Activated naive CD4-positive, alpha-beta T cell treated with anti-CD3 and anti-CD28 coated beads, Interleukin-2, amount 50 U/mL, for 72 hours (primary cell): ENCODE data around the gene SNX20. TPM values are rescaled to one million over a fixed set of nuclear protein-coding genes. Genes with fewer than 3 reads are reported as not detected.

Experiments
- ATAC-seq, 2 donors: fragments of 150-1000 bp; cut with Tn5 transposase; 2 replicates each; pipeline ENCODE4 v1.10.0; 2021; ENCODE audit warnings: mild to moderate bottlenecking in 2 of 2, moderate library complexity in 2 of 2
- DNase-seq, 2 donors: peaks; one replicate each; pipeline ENCODE4 v3.0.0; 2021 to 2022; ENCODE audit warnings: low spot score in 2 of 2
- H3K27ac Mint-ChIP-seq, 2 donors: one replicate each; pipeline ENCODE4 v1.8.0; 2022; ENCODE audit warnings: mild to moderate bottlenecking in 2 of 2, mixed read lengths in 2 of 2
- H3K36me3 Mint-ChIP-seq, 2 donors: one replicate each; pipeline ENCODE4 v1.8.0; 2022; ENCODE audit warnings: mixed read lengths in 2 of 2
- H3K9me3 Mint-ChIP-seq, 2 donors: one replicate each; pipeline ENCODE4 v1.8.0; 2022; ENCODE audit warnings: mixed read lengths in 2 of 2
- total RNA-seq, 2 donors: library from RNA; stranded (reverse); gene quantifications; one replicate each; pipeline ENCODE4 v1.2.3, GENCODE V29; 2022

Gene SNX20
- total RNA-seq, 2 donors from 2014 or later, result 36.7 to 48.4 TPM

- Mint-ChIP-seq H3K9me3 (peaks cover 5% of the 10 kb centered on the region in 2 donors), H3K27ac (no peak overlapping the region), H3K36me3 (peaks cover 0 to 6% of the 10 kb centered on the region in 2 donors)
- DNase-seq (no peak), ATAC-seq (no peak)
These were observed 27.2 kb downstream of the SNX20 start for GRCh38 chr16:50653633-50654519.

GRCh38 chr16:50652836-50653425 is 28.2 kb downstream of the SNX20 start:
- Mint-ChIP-seq H3K36me3 (peaks cover 0 to 6% of the 10 kb centered on the region in 2 donors), H3K9me3 (peaks cover 5% of the 10 kb centered on the region in 2 donors), H3K27ac (no peak overlapping the region)
- DNase-seq (no peak), ATAC-seq (no peak)

GRCh38 chr16:50651835-50652438 is 29.2 kb downstream of the SNX20 start:
- Mint-ChIP-seq H3K36me3 (peaks cover 0 to 6% of the 10 kb centered on the region in 2 donors), H3K27ac (peak overlapping the region in 1 of 2 donors; percentile 81), H3K9me3 (peaks cover 5% of the 10 kb centered on the region in 2 donors)
- ATAC-seq (no peak), DNase-seq (no peak)

GRCh38 chr16:50646345-50646744 is 34.8 kb downstream of the SNX20 start:
- DNase-seq (no peak), ATAC-seq (no peak)
- no peaks in the 10 kb centered on the region for H3K36me3 Mint-ChIP-seq
- no peak overlapping the region for H3K27ac Mint-ChIP-seq
- no peaks in the 10 kb centered on the region for H3K9me3 Mint-ChIP-seq

GRCh38 chr16:50645563-50646220 is 35.4 kb downstream of the SNX20 start:
- ATAC-seq, result no peak
- Mint-ChIP-seq H3K27ac (peak overlapping the region in 1 of 2 donors; percentile 19), H3K9me3 (no peaks in the 10 kb centered on the region), H3K36me3 (no peaks in the 10 kb centered on the region)
- no peak for DNase-seq

GRCh38 chr16:50644729-50645128 is 36.4 kb downstream of the SNX20 start:
- ATAC-seq, result peak; percentile 68 to 70
- Mint-ChIP-seq H3K9me3 (no peaks in the 10 kb centered on the region), H3K36me3 (no peaks in the 10 kb centered on the region), H3K27ac (peak overlapping the region; percentile 19 to 70)
- peak in 1 of 2 donors; percentile 28 for DNase-seq

- ATAC-seq (no peak), DNase-seq (no peak)
- no peak overlapping the region for H3K27ac Mint-ChIP-seq
- H3K9me3 Mint-ChIP-seq, result no peaks in the 10 kb centered on the region
- no peaks in the 10 kb centered on the region for H3K36me3 Mint-ChIP-seq
These were observed 36.9 kb downstream of the SNX20 start for GRCh38 chr16:50644245-50644644.

- H3K27ac Mint-ChIP-seq, result no peak overlapping the region
- no peak for ATAC-seq
- H3K9me3 Mint-ChIP-seq, result no peaks in the 10 kb centered on the region
- no peaks in the 10 kb centered on the region for H3K36me3 Mint-ChIP-seq
- no peak for DNase-seq
These were observed 37.9 kb downstream of the SNX20 start for GRCh38 chr16:50643192-50643591.

GRCh38 chr16:50642349-50642748 is 38.8 kb downstream of the SNX20 start:
- ATAC-seq, result peak; percentile 78 to 82

GRCh38 chr16:50641818-50642187 is 39.3 kb downstream of the SNX20 start:
- DNase-seq, result no peak
- no peaks in the 10 kb centered on the region for H3K36me3 Mint-ChIP-seq
- peak overlapping the region in 1 of 2 donors; percentile 14 for H3K27ac Mint-ChIP-seq
- H3K9me3 Mint-ChIP-seq, result no peaks in the 10 kb centered on the region
- ATAC-seq, result no peak

More at GRCh38 chr16:50642349-50642748, 38.8 kb downstream of the SNX20 start:
- Mint-ChIP-seq H3K36me3 (no peaks in the 10 kb centered on the region), H3K27ac (no peak overlapping the region), H3K9me3 (no peaks in the 10 kb centered on the region)
- DNase-seq, result no peak

- H3K9me3 Mint-ChIP-seq, result no peaks in the 10 kb centered on the region
- H3K36me3 Mint-ChIP-seq, result no peaks in the 10 kb centered on the region
- H3K27ac Mint-ChIP-seq, result peak overlapping the region in 1 of 2 donors; percentile 22
- ATAC-seq (no peak), DNase-seq (no peak)
These were observed 39.9 kb downstream of the SNX20 start for GRCh38 chr16:50640919-50641817.

GRCh38 chr16:50640391-50640790 is 40.7 kb downstream of the SNX20 start:
- H3K27ac Mint-ChIP-seq, result peak overlapping the region in 1 of 2 donors; percentile 45
- DNase-seq (no peak), ATAC-seq (no peak)
- no peaks in the 10 kb centered on the region for H3K9me3 Mint-ChIP-seq
- H3K36me3 Mint-ChIP-seq, result no peaks in the 10 kb centered on the region

- Mint-ChIP-seq H3K27ac (peak overlapping the region in 1 of 2 donors; percentile 9), H3K9me3 (no peaks in the 10 kb centered on the region)
- no peak for ATAC-seq
These were observed 42.1 kb downstream of the SNX20 start for GRCh38 chr16:50638816-50639670.

GRCh38 chr16:50637716-50638602 is 43.2 kb downstream of the SNX20 start:
- DNase-seq, result no peak
- H3K36me3 Mint-ChIP-seq, result no peaks in the 10 kb centered on the region

More at GRCh38 chr16:50638816-50639670, 42.1 kb downstream of the SNX20 start:
- H3K36me3 Mint-ChIP-seq, result no peaks in the 10 kb centered on the region
- DNase-seq, result no peak

More at GRCh38 chr16:50637716-50638602, 43.2 kb downstream of the SNX20 start:
- no peak overlapping the region for H3K27ac Mint-ChIP-seq
- no peaks in the 10 kb centered on the region for H3K9me3 Mint-ChIP-seq
- no peak for ATAC-seq
